GM12874 (cell line): ENCODE measurements around the gene MAPK1.

ENCODE experiments used
- TF ChIP-seq, protein P1 (sequence below): IDR thresholded peaks from 2 replicates; pipeline ENCODE4 v1.5.1; 2011; ENCODE audit warnings: low read depth, mild to moderate bottlenecking, control low read depth, low read length, moderate library complexity; ENCODE audit not compliant: insufficient read depth

Gene MAPK1

DNA sequence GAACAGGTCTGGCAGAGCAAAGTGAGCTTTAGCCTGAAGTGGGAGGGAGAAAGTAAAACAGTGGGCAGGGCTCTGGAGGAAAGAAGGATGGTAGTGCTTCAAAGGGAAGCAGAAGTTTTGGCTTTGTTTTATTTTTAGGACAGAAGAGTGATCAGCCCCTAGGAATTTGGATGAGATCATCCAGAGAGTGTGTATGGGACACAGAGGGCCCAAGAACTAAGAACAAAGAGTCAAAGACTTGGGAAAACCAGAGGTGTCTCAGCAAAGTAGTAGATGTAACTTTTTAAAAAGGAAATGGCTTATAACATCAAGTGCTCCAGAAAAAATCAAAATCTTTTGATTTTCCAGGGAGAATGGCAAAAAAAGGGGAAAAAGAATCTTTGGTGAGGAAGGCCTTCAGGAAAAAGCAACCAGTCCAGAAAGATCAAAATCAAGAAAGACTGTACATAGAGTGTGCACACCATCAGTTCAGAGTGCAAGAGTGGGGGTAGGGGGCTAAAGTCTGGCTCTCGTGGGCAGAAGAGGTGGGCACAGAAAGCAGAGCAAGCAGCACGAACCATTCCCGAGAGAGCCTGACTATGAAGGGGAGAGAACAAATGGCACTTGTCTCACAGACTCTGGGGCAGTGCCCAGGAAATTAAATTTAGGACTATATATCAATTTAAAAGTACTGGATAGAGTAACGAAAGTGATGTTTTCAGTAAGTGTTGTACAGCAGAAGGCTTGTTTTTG lies 30.0 kb downstream of the MAPK1 start:
- TF ChIP-seq, protein P1, sequence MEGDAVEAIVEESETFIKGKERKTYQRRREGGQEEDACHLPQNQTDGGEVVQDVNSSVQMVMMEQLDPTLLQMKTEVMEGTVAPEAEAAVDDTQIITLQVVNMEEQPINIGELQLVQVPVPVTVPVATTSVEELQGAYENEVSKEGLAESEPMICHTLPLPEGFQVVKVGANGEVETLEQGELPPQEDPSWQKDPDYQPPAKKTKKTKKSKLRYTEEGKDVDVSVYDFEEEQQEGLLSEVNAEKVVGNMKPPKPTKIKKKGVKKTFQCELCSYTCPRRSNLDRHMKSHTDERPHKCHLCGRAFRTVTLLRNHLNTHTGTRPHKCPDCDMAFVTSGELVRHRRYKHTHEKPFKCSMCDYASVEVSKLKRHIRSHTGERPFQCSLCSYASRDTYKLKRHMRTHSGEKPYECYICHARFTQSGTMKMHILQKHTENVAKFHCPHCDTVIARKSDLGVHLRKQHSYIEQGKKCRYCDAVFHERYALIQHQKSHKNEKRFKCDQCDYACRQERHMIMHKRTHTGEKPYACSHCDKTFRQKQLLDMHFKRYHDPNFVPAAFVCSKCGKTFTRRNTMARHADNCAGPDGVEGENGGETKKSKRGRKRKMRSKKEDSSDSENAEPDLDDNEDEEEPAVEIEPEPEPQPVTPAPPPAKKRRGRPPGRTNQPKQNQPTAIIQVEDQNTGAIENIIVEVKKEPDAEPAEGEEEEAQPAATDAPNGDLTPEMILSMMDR: no peak

DNA sequence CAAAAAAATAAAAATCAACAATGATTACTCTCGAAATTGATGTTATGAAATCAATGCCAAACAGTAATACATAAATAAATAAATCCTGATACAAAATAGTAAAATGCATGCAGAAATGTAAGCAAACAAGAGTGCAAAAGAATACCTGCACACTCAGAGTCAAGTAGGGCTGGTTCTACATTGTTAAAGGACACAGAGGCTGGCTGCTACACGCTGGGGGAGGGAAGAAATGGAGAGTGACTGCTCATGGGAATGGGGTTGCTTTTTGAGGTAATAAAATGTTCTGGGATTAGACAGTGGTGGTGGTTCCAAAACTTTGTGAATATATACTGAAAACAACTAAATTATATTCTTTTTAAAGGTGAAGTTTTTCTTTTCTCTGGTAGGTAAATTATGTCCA lies 32.1 kb downstream of the MAPK1 start:
- TF ChIP-seq, protein P1: no peak

DNA sequence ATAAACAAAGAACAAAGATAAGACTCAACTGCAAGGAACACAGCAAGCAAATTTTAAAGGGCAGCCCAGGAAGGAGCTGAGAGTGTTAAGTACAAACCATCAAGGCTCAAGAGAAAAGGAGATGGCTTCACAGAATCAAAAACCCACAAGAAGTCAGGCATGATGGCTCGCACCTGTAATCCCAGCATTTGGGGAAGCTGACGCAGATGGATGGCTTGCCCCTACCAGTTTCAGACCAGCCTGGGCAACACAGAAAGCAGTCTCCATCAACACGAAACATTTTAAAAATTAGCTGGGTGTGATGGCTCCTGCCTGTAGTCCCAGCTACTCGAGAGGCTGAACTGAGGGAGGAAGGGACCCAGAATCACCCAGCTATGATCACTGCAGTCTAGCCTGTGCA lies 32.6 kb downstream of the MAPK1 start:
- TF ChIP-seq, protein P1: no peak

DNA sequence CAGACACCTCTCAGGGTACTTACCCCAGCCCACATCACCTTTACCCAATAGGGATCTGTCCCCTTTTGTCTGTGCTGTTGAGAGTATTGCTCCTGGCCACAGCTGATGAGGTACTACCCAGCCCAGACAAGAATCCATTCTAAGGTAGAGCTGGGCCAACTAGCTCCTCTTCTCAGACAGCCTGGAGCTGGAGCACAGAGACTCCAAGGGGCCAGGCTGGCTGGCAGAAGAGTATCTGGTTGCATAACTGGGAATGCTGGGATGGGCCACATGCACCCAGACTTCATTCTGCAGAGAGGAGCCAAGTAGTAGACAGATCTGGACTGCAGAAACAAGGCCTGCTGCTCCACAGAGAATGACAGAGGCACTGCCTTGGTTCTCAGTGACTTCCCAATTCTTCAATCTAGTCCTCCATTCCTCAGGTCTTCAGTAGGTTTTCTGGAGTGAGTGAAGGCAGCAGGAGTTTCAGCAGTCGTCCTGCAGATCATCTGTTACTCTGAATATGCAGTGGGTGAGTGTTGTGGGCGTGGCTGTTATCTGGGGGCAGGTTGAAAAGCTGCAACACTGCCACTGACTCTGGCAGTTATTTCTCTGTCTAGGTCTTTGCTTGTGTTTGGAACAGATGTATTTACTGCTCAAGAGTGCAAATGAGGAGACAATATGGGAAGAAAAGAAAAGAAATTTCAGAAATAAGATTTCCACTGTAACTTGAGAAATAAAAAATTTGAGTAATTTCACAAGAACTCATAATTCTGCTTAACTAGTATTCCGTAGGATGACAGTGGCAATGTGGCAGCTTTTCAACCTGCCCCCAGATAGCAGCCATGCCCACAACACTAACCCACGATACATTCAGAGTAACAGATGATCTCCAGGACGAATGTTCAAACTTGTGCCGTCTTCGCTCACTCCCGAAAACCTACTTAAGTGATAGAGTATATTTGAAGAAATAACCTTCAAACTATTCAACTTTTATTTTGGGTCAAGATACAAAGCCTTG lies 34.9 kb downstream of the MAPK1 start:
- TF ChIP-seq, protein P1: no peak

DNA sequence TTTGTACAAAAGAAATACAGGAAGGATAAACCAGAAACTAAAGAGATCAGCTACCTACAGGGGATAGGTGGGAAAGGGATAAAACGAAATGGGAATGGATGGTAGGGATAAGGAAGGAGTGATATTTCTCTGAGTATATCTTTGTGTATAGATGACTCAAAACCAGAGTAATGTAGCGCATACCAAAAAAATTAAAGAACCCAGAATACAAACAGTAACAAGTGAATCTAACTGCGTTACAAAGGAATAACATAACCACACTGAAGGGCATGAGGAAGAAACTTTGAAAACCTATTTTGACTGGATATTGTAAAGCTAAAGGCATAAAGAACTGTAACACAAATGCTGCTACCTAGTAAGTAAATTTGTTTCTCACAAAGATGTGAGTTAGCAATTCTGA lies 37.9 kb downstream of the MAPK1 start:
- TF ChIP-seq, protein P1: no peak

DNA sequence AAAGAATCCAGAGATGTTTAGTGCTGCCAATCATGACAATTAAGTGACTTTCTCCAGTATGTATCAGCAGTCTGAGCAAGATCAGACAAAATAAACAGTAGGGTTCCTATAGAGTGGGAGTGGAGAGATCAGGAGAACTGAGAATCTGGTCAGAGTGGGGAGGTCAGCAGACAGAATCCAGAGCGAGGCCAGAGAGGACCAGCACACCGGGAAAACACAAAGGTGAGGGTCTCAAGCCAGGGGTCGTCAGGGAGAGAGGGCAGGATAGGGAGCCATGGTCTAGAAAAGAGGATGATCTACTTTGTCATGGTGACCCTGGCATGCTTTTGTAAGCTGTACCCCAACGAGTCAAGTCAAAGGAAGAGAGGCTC lies 39.2 kb downstream of the MAPK1 start:
- TF ChIP-seq, protein P1: no peak

DNA sequence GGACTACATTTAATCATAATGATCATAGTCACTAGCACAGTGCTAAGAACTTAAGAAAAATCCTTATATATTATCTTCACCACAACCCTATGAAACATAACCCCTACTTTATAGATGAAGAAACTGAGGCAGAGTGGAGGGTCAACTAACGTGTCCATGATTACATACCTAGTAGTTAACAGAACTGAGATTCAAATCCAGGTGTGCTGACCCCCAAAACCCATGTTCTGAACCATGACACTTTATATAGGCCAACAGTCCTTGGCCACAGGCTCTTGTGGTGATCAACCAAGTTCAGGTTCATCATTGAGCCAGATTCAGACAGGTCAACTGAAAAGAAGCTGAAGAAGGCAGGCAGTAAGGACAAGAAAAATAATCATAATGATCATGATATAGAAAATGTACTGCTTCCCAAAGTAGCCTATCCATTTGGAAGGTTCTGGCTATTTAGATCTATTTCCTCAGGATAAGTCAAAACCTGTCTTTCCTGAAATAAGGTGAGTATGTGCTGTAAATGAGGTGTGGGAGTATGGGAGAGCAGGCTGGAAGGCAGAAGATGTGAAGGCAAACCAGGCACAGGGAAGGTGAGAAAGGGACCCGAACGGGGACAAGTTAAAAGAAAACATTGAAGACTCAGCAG lies 39.7 kb downstream of the MAPK1 start:
- TF ChIP-seq, protein P1: no peak
